ENCODE data around the gene MDM4.
"Not testable (repeated sequence)": the region's sequence is repeated elsewhere in the genome, so short reads cannot be mapped to it uniquely, and the experiment has no call there.

MDM4 gene

GRCh38 chr1:204520834-204521709, 4.9 kb downstream of the MDM4 start:
- peak; percentile 77 for DNase-seq

- not testable (repeated sequence) for DNase-seq
These were observed 5.8 kb downstream of the MDM4 start for GRCh38 chr1:204521941-204522521.

GRCh38 chr1:204523605-204524215, 7.5 kb downstream of the MDM4 start:
- no peak for DNase-seq

- no peak for DNase-seq
These were observed 8.8 kb downstream of the MDM4 start for GRCh38 chr1:204524986-204525385.

- DNase-seq, result no peak
These were observed 12.0 kb downstream of the MDM4 start for GRCh38 chr1:204528241-204528640.

GRCh38 chr1:204528677-204529076, 12.5 kb downstream of the MDM4 start:
- no peak for DNase-seq

GRCh38 chr1:204529371-204529895, 13.2 kb downstream of the MDM4 start:
- no peak for DNase-seq

- no peak for DNase-seq
These were observed 14.7 kb downstream of the MDM4 start for GRCh38 chr1:204530932-204531331.

GRCh38 chr1:204532832-204533231, 16.6 kb downstream of the MDM4 start:
- DNase-seq, result no peak

- DNase-seq, result no peak
These were observed 25.4 kb downstream of the MDM4 start for GRCh38 chr1:204541626-204542025.

- DNase-seq, result peak; percentile 64
These were observed 28.1 kb downstream of the MDM4 start for GRCh38 chr1:204544321-204544720.

GRCh38 chr1:204545202-204545601, 29.0 kb downstream of the MDM4 start:
- DNase-seq, result no peak

GRCh38 chr1:204545881-204546280, 29.7 kb downstream of the MDM4 start:
- no peak for DNase-seq

- no peak for DNase-seq
These were observed 32.1 kb downstream of the MDM4 start for GRCh38 chr1:204548265-204548664.

- no peak for DNase-seq
These were observed 33.1 kb downstream of the MDM4 start for GRCh38 chr1:204549313-204549712.

GRCh38 chr1:204550926-204551325, 34.7 kb downstream of the MDM4 start:
- no peak for DNase-seq

- no peak for DNase-seq
These were observed 40.3 kb downstream of the MDM4 start for GRCh38 chr1:204556458-204557052.

- no peak for DNase-seq
These were observed 42.3 kb downstream of the MDM4 start for GRCh38 chr1:204558467-204558866.

GRCh38 chr1:204560002-204560401, 43.8 kb downstream of the MDM4 start:
- DNase-seq, result not testable (repeated sequence)

- no peak for DNase-seq
These were observed 44.5 kb downstream of the MDM4 start for GRCh38 chr1:204560590-204561150.

GRCh38 chr1:204562075-204562990, 46.1 kb downstream of the MDM4 start:
- no peak for DNase-seq

GRCh38 chr1:204563307-204563706, 47.1 kb downstream of the MDM4 start:
- DNase-seq, result peak; percentile 16

Data from activated CD4-positive, alpha-beta T cell treated with anti-CD3 and anti-CD28 coated beads, Interleukin-2, Interleukin-6, amounts not matched to agents 100 ng/mL and 50 ng/mL, durations not matched to agents 16 hours and 8 hours (primary cell).